ENCODE measurements around the gene SERPINB8. TPM values are rescaled to one million over a fixed set of nuclear protein-coding genes. Genes with fewer than 3 reads are reported as not detected.

Gene SERPINB8
- total and polyA plus RNA-seq, 2 of the 13 experiments (the other 11 are each of a cell fraction or from before 2014, with no cell fraction given), result 0.95 to 2.2 TPM

DNA sequence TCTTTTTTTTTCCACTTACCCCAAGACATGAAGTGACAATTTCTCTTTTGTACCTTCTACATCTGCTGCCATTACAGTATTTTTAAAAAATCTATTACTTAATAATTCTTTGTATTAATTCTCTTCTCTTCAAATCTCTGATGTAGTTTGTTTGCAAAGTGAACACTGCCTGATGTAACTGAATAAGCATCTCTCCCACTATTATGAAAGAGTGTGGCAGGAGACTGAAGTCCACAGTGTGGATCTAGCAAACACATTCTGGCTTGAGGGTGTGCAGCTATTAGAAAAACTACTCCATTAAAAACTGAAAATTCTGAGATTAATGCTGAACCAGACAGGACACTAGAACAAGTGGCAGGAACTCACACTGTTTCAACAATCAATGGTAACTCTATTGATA is 5.0 kb upstream of the SERPINB8 start (continued):
- TF ChIP-seq, protein P1, sequence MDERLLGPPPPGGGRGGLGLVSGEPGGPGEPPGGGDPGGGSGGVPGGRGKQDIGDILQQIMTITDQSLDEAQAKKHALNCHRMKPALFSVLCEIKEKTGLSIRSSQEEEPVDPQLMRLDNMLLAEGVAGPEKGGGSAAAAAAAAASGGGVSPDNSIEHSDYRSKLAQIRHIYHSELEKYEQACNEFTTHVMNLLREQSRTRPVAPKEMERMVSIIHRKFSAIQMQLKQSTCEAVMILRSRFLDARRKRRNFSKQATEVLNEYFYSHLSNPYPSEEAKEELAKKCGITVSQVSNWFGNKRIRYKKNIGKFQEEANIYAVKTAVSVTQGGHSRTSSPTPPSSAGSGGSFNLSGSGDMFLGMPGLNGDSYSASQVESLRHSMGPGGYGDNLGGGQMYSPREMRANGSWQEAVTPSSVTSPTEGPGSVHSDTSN (CRISPR knock-in tag; IDR thresholded peaks at IDR 0.05), result no peak
- TF ChIP-seq, protein P2, sequence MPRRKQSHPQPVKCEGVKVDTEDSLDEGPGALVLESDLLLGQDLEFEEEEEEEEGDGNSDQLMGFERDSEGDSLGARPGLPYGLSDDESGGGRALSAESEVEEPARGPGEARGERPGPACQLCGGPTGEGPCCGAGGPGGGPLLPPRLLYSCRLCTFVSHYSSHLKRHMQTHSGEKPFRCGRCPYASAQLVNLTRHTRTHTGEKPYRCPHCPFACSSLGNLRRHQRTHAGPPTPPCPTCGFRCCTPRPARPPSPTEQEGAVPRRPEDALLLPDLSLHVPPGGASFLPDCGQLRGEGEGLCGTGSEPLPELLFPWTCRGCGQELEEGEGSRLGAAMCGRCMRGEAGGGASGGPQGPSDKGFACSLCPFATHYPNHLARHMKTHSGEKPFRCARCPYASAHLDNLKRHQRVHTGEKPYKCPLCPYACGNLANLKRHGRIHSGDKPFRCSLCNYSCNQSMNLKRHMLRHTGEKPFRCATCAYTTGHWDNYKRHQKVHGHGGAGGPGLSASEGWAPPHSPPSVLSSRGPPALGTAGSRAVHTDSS (CRISPR knock-in tag; conservative IDR thresholded peaks at IDR 0.05), result no peak

DNA sequence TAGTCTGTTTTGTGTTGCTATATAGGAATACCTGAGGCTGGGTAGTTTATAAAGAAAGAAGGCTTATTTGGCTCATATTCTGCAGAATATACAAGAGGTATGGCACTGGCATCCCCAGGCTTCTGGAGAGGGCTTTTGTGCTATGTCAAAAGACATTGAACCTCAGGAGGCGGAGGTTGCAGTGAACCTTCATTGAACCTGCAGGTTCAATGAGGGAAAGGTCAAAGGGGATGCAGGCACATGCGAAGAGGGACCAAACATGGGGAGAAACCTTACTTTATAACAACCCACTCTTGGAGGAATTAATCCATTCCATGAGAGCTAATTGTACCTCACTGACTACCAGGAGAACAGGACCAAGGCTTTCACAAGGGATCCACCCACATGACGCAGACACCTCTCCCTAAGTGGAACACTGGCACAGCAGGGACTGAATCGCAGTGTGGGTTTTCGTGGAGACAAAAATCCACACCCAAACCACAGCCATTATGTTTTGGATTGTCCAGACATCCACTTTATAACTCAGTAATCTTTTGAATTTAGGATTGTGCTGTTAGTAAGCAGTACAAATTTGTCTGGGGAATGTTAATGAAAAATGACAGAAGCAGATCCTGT is 4.1 kb upstream of the SERPINB8 start:
- ChIA-PET POLR2A (no interaction called here), CTCF (ENCODE audit: low intra/inter-chr PET ratio, low total read pairs) (interaction anchor here (1.0 kb wide), 1 partner anchor 29 kb away, joined by 4 read pairs; no protein-coding TSS in a partner anchor)
- TF ChIP-seq, protein P3, sequence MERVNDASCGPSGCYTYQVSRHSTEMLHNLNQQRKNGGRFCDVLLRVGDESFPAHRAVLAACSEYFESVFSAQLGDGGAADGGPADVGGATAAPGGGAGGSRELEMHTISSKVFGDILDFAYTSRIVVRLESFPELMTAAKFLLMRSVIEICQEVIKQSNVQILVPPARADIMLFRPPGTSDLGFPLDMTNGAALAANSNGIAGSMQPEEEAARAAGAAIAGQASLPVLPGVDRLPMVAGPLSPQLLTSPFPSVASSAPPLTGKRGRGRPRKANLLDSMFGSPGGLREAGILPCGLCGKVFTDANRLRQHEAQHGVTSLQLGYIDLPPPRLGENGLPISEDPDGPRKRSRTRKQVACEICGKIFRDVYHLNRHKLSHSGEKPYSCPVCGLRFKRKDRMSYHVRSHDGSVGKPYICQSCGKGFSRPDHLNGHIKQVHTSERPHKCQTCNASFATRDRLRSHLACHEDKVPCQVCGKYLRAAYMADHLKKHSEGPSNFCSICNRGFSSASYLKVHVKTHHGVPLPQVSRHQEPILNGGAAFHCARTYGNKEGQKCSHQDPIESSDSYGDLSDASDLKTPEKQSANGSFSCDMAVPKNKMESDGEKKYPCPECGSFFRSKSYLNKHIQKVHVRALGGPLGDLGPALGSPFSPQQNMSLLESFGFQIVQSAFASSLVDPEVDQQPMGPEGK (CRISPR knock-in tag; IDR thresholded peaks at IDR 0.05), result no peak
- TF ChIP-seq, protein P4, sequence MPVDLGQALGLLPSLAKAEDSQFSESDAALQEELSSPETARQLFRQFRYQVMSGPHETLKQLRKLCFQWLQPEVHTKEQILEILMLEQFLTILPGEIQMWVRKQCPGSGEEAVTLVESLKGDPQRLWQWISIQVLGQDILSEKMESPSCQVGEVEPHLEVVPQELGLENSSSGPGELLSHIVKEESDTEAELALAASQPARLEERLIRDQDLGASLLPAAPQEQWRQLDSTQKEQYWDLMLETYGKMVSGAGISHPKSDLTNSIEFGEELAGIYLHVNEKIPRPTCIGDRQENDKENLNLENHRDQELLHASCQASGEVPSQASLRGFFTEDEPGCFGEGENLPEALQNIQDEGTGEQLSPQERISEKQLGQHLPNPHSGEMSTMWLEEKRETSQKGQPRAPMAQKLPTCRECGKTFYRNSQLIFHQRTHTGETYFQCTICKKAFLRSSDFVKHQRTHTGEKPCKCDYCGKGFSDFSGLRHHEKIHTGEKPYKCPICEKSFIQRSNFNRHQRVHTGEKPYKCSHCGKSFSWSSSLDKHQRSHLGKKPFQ (CRISPR knock-in tag; IDR thresholded peaks at IDR 0.05; ENCODE audit: insufficient replicate concordance), result no peak
- TF ChIP-seq MYC (CRISPR knock-in tag; IDR thresholded peaks at IDR 0.05; ENCODE audit: borderline replicate concordance) (no peak), MEF2D (CRISPR knock-in tag; IDR thresholded peaks at IDR 0.05) (no peak), CEBPB (IDR thresholded peaks at IDR 0.05; ENCODE audit: borderline replicate concordance, low read depth, low read length) (no peak)
- Histone ChIP-seq H3K27me3 (ENCODE audit: control insufficient read depth in 1 of 2, insufficient read depth in 2 of 2, low read length in 2 of 2) (no peaks in the 10 kb centered on the region), H3K4me2 (ENCODE audit: low read depth, low read length) (no peak overlapping the region), H3K27ac (ENCODE audit: extremely low read length, insufficient read depth, low read length) (no peak overlapping the region), H3K9me3 (ENCODE audit: low read length) (no peaks in the 10 kb centered on the region), H4K20me1 (ENCODE audit: insufficient read depth, low read length) (no peaks in the 10 kb centered on the region), H3K79me2 (ENCODE audit: insufficient read depth, low read length) (no peaks in the 10 kb centered on the region), H3K36me3 (replicated peaks in 1 of 2; ENCODE audit: control insufficient read depth in 1 of 2, insufficient read depth in 2 of 2, low read length in 2 of 2) (no peaks in the 10 kb centered on the region), H2AFZ (ENCODE audit: low read length) (no peak overlapping the region), H3K9ac (ENCODE audit: insufficient read depth, low read depth, low read length) (no peak overlapping the region), H3K4me1 (ENCODE audit: insufficient read depth, low read length) (peaks cover 23% of the 10 kb centered on the region), H3K4me3 (replicated peaks in 1 of 3; ENCODE audit: insufficient read depth in 1 of 3, low read depth in 2 of 3, low read length in 3 of 3) (no peak overlapping the region)
- no peak for ATAC-seq
- intact Hi-C loops (cut with micrococcal nuclease; ENCODE audit: unreplicated experiment) (no loop called here), in situ Hi-C loops (cut with HindIII; ENCODE audit: extremely low pct_ligation_motif_present, low pct_unique_long_range_greater_than_20kb) (no loop called here)
- no peak for FAIRE-seq
- no TSS peak for BruUV-seq (replicated peaks)
- 26% methylated on average over 3 of the region's 5 CpGs for WGBS (ENCODE audit: low lambda C conversion rate)
- DNase-seq (ENCODE audit: low spot score), result no peak
